ENCODE measurements around the gene YY1AP1.

- TF ChIP-seq CTCF (IDR thresholded peaks at IDR 0.05; ENCODE audit: insufficient read depth, low read length) (peak; percentile 32), REST (IDR thresholded peaks at IDR 0.05; ENCODE audit: insufficient replicate concordance, low read depth) (no peak), POLR2AphosphoS5 (IDR thresholded peaks at IDR 0.05; ENCODE audit: low read depth) (no peak), GABPA (IDR thresholded peaks at IDR 0.05; ENCODE audit: low read depth) (no peak), SPI1 (IDR thresholded peaks at IDR 0.05; ENCODE audit: borderline replicate concordance, low read depth) (no peak)
Observed at GRCh38 chr1:155729031-155729898, 40.7 kb upstream of the YY1AP1 start.

Measured in HL-60 (cell line).